Nephron (organoid): ENCODE measurements around the gene QSOX2.

Source experiments
- H3K27ac Mint-ChIP-seq, 3 experiments: 2 replicates each; pipeline ENCODE4 v1.8.0; 2020; ENCODE audit warnings: mixed read lengths in 3 of 3, mild to moderate bottlenecking in 2 of 3, moderate library complexity in 1 of 3
- H3K27me3 Mint-ChIP-seq: 2 replicates; pipeline ENCODE4 v1.8.0; 2021; ENCODE audit warnings: low read depth, mild to moderate bottlenecking, moderate library complexity, mixed read lengths
- H3K36me3 Mint-ChIP-seq: 2 replicates; pipeline ENCODE4 v1.8.0; 2020; ENCODE audit warnings: low read depth, mixed read lengths
- H3K4me1 Mint-ChIP-seq: 2 replicates; pipeline ENCODE4 v1.8.0; 2020; ENCODE audit warnings: mixed read lengths
- H3K4me3 Mint-ChIP-seq, 3 experiments: 2 replicates each; pipeline ENCODE4 v1.8.0; 2020; ENCODE audit warnings: mild to moderate bottlenecking in 3 of 3, mixed read lengths in 3 of 3, moderate library complexity in 2 of 3
- H3K9me3 Mint-ChIP-seq: 2 replicates; pipeline ENCODE4 v1.8.0; 2020; ENCODE audit warnings: mixed read lengths
- CTCF ChIP-seq, 3 experiments: fragments of 200-600 bp; sonication (generic); IDR thresholded peaks; one replicate each; pipeline ENCODE4 v1.5.0; 2021; ENCODE audit warnings: antibody characterized with exemption in 3 of 3; ENCODE audit not compliant: unreplicated experiment in 3 of 3

Gene QSOX2

GRCh38 chr9:136197930-136198604 is 47.5 kb downstream of the QSOX2 start:
- Mint-ChIP-seq H3K27me3 (peaks cover 85% of the 10 kb centered on the region), H3K4me1 (peaks cover 4% of the 10 kb centered on the region), H3K4me3 (no peak overlapping the region), H3K36me3 (no peaks in the 10 kb centered on the region), H3K9me3 (no peaks in the 10 kb centered on the region), H3K27ac (no peak overlapping the region)
- no peak for TF ChIP-seq CTCF (IDR thresholded peaks at IDR 0.05; ENCODE audit: unreplicated experiment in 3 of 3)

DNA sequence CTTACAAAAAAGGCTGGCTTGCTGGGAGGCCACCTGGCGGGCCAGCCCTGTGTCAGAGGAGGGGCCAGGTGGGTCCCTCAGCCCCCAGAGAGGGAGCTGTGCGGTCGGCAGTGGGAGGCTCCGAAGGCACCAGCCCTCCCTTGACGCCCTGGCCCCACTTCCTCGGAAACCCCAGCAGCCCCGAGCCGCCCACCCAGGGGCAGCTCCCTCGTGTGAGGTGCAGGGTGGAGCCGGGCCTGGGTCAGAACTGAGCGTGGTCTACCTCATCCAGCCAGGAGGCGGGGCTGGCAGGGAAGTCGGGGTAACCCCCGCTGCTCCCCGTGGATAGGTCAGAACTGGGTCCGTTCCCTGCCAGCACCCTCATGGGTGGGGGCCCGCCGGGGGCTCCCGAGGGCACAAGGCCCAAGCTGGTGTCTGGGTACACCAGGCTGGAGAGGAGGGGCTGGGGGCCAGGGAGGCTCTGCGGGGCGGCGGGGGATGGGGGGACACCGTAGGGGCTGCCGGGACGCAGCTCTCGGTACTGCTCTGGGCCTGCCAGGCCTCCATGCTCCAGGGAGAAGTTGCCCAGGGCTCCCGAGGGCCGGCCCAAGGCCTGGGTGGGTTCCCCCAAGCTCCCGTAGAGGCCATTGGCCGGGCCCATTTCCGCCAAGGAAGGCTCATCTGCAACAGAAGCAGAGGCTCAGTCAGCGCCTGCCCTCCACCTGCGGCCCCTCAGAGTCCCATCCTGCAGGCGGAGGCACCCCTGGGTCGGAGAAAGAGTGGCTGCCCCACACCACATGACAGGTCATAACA is 48.3 kb downstream of the QSOX2 start:
- no peak for TF ChIP-seq CTCF (IDR thresholded peaks at IDR 0.05; ENCODE audit: unreplicated experiment in 3 of 3)
- Mint-ChIP-seq H3K27ac (no peak overlapping the region), H3K36me3 (no peaks in the 10 kb centered on the region), H3K9me3 (no peaks in the 10 kb centered on the region), H3K4me1 (peaks cover 4% of the 10 kb centered on the region), H3K27me3 (peaks cover 85% of the 10 kb centered on the region), H3K4me3 (no peak overlapping the region)

GRCh38 chr9:136196404-136197083 is 49.1 kb downstream of the QSOX2 start:
- Mint-ChIP-seq H3K4me1 (peaks cover 4% of the 10 kb centered on the region), H3K27me3 (peaks cover 88% of the 10 kb centered on the region), H3K9me3 (no peaks in the 10 kb centered on the region), H3K4me3 (no peak overlapping the region), H3K36me3 (no peaks in the 10 kb centered on the region), H3K27ac (no peak overlapping the region)
- no peak for TF ChIP-seq CTCF (IDR thresholded peaks at IDR 0.05; ENCODE audit: unreplicated experiment in 3 of 3)

GRCh38 chr9:136194540-136194939 is 51.1 kb downstream of the QSOX2 start:
- TF ChIP-seq CTCF (IDR thresholded peaks at IDR 0.05; ENCODE audit: unreplicated experiment in 3 of 3), result no peak
- Mint-ChIP-seq H3K4me3 (no peak overlapping the region), H3K27ac (no peak overlapping the region), H3K4me1 (peaks cover 4% of the 10 kb centered on the region), H3K9me3 (no peaks in the 10 kb centered on the region), H3K36me3 (no peaks in the 10 kb centered on the region), H3K27me3 (peaks cover 88% of the 10 kb centered on the region)

- H3K4me3 Mint-ChIP-seq, result no peak overlapping the region
- no peak overlapping the region for H3K27ac Mint-ChIP-seq
- H3K36me3 Mint-ChIP-seq, result no peaks in the 10 kb centered on the region
- H3K4me1 Mint-ChIP-seq, result peaks cover 4% of the 10 kb centered on the region
- H3K27me3 Mint-ChIP-seq, result peaks cover 88% of the 10 kb centered on the region
- no peaks in the 10 kb centered on the region for H3K9me3 Mint-ChIP-seq
- TF ChIP-seq CTCF (IDR thresholded peaks at IDR 0.05; ENCODE audit: unreplicated experiment in 3 of 3), result no peak
Measured at GRCh38 chr9:136193891-136194279, 51.7 kb downstream of the QSOX2 start.
